WERI-Rb-1 (cell line): ENCODE measurements around the gene HLA-DOB.

Source experiments
- DNase-seq: peaks from one replicate; pipeline ENCODE4 v3.0.0-alpha.2; 2020
- H3K27ac ChIP-seq: fragments of 250-450 bp; sonication (Bioruptor Pico); 2 replicates; pipeline ENCODE4 v1.5.1; 2020; ENCODE audit warnings: mild to moderate bottlenecking, moderate library complexity
- H3K27me3 ChIP-seq: fragments of 250-450 bp; sonication (Bioruptor Pico); 2 replicates; pipeline ENCODE4 v1.5.1; 2021; ENCODE audit warnings: mild to moderate bottlenecking, low read depth, moderate library complexity; ENCODE audit not compliant: insufficient read depth, severe bottlenecking
- H3K36me3 ChIP-seq: fragments of 250-450 bp; sonication (Bioruptor Pico); 2 replicates; pipeline ENCODE4 v1.5.1; 2020; ENCODE audit warnings: mild to moderate bottlenecking, moderate library complexity
- H3K4me3 ChIP-seq: 2 replicates; pipeline ENCODE4 v1.5.1; 2011; ENCODE audit warnings: low read depth, mild to moderate bottlenecking, control low read depth, low read length
- H3K9me3 ChIP-seq: fragments of 250-450 bp; sonication (Bioruptor Pico); 2 replicates; pipeline ENCODE4 v1.5.1; 2021; ENCODE audit warnings: mild to moderate bottlenecking, moderate library complexity; ENCODE audit not compliant: severe bottlenecking
- CTCF ChIP-seq: IDR thresholded peaks from 2 replicates; pipeline ENCODE4 v1.5.1; 2011; ENCODE audit warnings: low read depth, mild to moderate bottlenecking, control low read depth, inconsistent platforms, low read length

The HLA-DOB gene

DNA sequence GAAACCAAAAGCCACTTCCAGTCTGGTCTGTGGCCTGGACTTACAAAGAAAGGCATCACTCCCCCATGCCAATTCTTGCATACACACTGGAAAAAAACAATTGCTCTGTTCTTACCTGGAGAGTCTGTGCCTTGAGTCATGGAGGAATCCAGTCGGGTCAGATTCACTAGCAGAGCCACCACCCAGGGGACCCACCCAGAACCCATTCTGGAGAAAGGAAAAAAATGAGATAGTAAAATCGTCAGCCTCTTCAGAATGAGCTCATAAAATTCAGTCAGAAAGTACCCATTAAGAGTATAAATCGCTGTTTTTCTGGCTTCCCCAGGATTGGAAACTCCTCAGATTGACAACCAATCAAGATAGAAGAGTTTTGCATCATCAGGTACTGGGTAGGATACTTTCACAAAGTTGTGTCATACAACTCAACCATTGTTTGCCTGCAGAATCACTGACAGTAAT is at the start of gene HLA-DOB:
TSS of gene HLA-DOB (minus strand) at position 257 of the 459 bp plus-strand sequence. CDS start at position 206, 51 bp downstream.
- no peaks in the 10 kb centered on the region for H3K9me3 ChIP-seq
- DNase-seq = no peak
- no peak within 1 kb of the TSS for H3K4me3 ChIP-seq
- H3K27ac ChIP-seq = no peak within 1 kb of the TSS
- no peaks in the 10 kb centered on the region for H3K27me3 ChIP-seq
- H3K36me3 ChIP-seq = no peaks in the 10 kb centered on the region
- TF ChIP-seq CTCF = no peak

- no peak overlapping the region for H3K4me3 ChIP-seq
- H3K27ac ChIP-seq = no peak overlapping the region
- H3K27me3 ChIP-seq = peaks cover 56% of the 10 kb centered on the region
- no peaks in the 10 kb centered on the region for H3K9me3 ChIP-seq
- DNase-seq = no peak
- H3K36me3 ChIP-seq = no peaks in the 10 kb centered on the region
- no peak for TF ChIP-seq CTCF
Measured at GRCh38 chr6:32865724-32866443, 49.1 kb upstream of the HLA-DOB start.

- Histone ChIP-seq H3K4me3 (no peak overlapping the region), H3K27me3 (peaks cover 58% of the 10 kb centered on the region), H3K27ac (no peak overlapping the region), H3K9me3 (no peaks in the 10 kb centered on the region), H3K36me3 (no peaks in the 10 kb centered on the region)
- DNase-seq = no peak
- TF ChIP-seq CTCF = no peak
Measured at GRCh38 chr6:32862725-32863124, 45.9 kb upstream of the HLA-DOB start.

DNA sequence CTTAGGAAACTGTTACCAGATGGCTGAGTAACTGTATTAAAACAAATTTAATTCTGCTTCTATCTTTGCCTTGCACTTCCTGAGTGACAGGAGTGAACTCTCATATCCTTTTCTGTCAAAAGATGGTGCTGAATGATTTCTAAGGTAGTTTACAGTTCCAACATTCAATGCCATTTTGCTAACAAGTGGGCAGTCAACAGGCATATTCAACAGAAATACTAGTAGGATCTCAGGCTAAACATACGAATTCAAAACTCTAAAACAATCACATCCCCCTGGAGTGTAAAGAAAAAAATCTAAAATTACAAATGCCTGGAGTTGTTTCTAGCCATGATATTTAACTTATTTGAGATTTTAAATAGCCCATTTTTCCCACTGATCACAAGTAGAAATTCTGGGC is 43.9 kb upstream of the HLA-DOB start:
- no peak overlapping the region for H3K27ac ChIP-seq
- no peak overlapping the region for H3K4me3 ChIP-seq
- no peak for TF ChIP-seq CTCF
- no peaks in the 10 kb centered on the region for H3K9me3 ChIP-seq
- DNase-seq = no peak
- peaks cover 53% of the 10 kb centered on the region for H3K27me3 ChIP-seq
- no peaks in the 10 kb centered on the region for H3K36me3 ChIP-seq

GRCh38 chr6:32858194-32858593 is 41.4 kb upstream of the HLA-DOB start:
- Histone ChIP-seq H3K9me3 (no peaks in the 10 kb centered on the region), H3K4me3 (no peak overlapping the region), H3K36me3 (no peaks in the 10 kb centered on the region), H3K27me3 (peaks cover 58% of the 10 kb centered on the region), H3K27ac (no peak overlapping the region)
- TF ChIP-seq CTCF = no peak
- no peak for DNase-seq
